Glomerular visceral epithelial cell (primary cell): ENCODE data around the gene MRPL55.

Experiments used
- DNase-seq: peaks from one replicate; pipeline ENCODE4 v3.0.0-alpha.2; 2016; ENCODE audit errors: extremely low spot score

MRPL55 gene

GRCh38 chr1:228147768-228148167 lies 38.7 kb upstream of the MRPL55 start:
- no peak for DNase-seq

GRCh38 chr1:228147151-228147693 lies 38.1 kb upstream of the MRPL55 start:
- no peak for DNase-seq

- no peak for DNase-seq
These were observed 37.5 kb upstream of the MRPL55 start for GRCh38 chr1:228146417-228147150.

GRCh38 chr1:228145463-228146416 lies 36.6 kb upstream of the MRPL55 start:
- no peak for DNase-seq

- DNase-seq = no peak
These were observed 35.9 kb upstream of the MRPL55 start for GRCh38 chr1:228144993-228145343.

- DNase-seq = no peak
These were observed 35.3 kb upstream of the MRPL55 start for GRCh38 chr1:228144193-228144992.

GRCh38 chr1:228143480-228144192 lies 34.5 kb upstream of the MRPL55 start:
- no peak for DNase-seq

- DNase-seq = no peak
These were observed 33.6 kb upstream of the MRPL55 start for GRCh38 chr1:228142701-228143136.

- no peak for DNase-seq
These were observed 33.1 kb upstream of the MRPL55 start for GRCh38 chr1:228142155-228142691.

GRCh38 chr1:228141226-228142044 lies 32.3 kb upstream of the MRPL55 start:
- peak; percentile 88 for DNase-seq

- no peak for DNase-seq
These were observed 31.7 kb upstream of the MRPL55 start for GRCh38 chr1:228140724-228141225.

- peak; percentile 100 for DNase-seq
These were observed 31.0 kb upstream of the MRPL55 start, which contains the start of gene GUK1 for GRCh38 chr1:228139931-228140723. TSS of gene GUK1 (plus strand) at chr1:228140279. CDS start at chr1:228140303, 24 bp downstream.

- no peak for DNase-seq
These were observed 30.4 kb upstream of the MRPL55 start for GRCh38 chr1:228139406-228139930.

GRCh38 chr1:228136901-228137300 lies 27.8 kb upstream of the MRPL55 start:
- DNase-seq = no peak

GRCh38 chr1:228134591-228134990 lies 25.5 kb upstream of the MRPL55 start:
- DNase-seq = no peak

- DNase-seq = no peak
These were observed 22.7 kb upstream of the MRPL55 start for GRCh38 chr1:228131766-228132165.

GRCh38 chr1:228125185-228125584 lies 16.1 kb upstream of the MRPL55 start:
- DNase-seq = no peak

GRCh38 chr1:228123505-228123904 lies 14.4 kb upstream of the MRPL55 start:
- DNase-seq = no peak
